GDM1 (cell line): ENCODE results near the gene ITPR1.

Experiments used
- DNase-seq: peaks from one replicate; lab custom pipeline; 2025; lab: John Stamatoyannopoulos, UW

Gene ITPR1

GRCh38 chr3:4644951-4645350 is 151.8 kb downstream of the ITPR1 start:
- no peak for DNase-seq

- no peak for DNase-seq
Observed at GRCh38 chr3:4645468-4645867, 152.3 kb downstream of the ITPR1 start.

- no peak for DNase-seq
Observed at GRCh38 chr3:4647411-4647810, 154.3 kb downstream of the ITPR1 start.

- no peak for DNase-seq
Observed at GRCh38 chr3:4655145-4656045, 162.2 kb downstream of the ITPR1 start.

- no peak for DNase-seq
Observed at GRCh38 chr3:4656059-4656458, 162.9 kb downstream of the ITPR1 start.

GRCh38 chr3:4656626-4657328 is 163.6 kb downstream of the ITPR1 start:
- no peak for DNase-seq

- DNase-seq: no peak
Observed at GRCh38 chr3:4660936-4661335, 167.8 kb downstream of the ITPR1 start.

- DNase-seq: no peak
Observed at GRCh38 chr3:4664412-4664811, 171.3 kb downstream of the ITPR1 start.

GRCh38 chr3:4665197-4665596 is 172.0 kb downstream of the ITPR1 start:
- DNase-seq: no peak

- no peak for DNase-seq
Observed at GRCh38 chr3:4666071-4666470, 172.9 kb downstream of the ITPR1 start.

GRCh38 chr3:4670352-4670751 is 177.2 kb downstream of the ITPR1 start:
- DNase-seq: no peak

- no peak for DNase-seq
Observed at GRCh38 chr3:4672725-4673275, 179.7 kb downstream of the ITPR1 start.

GRCh38 chr3:4674216-4674615 is 181.1 kb downstream of the ITPR1 start:
- DNase-seq: no peak

- no peak for DNase-seq
Observed at GRCh38 chr3:4675704-4676103, 182.6 kb downstream of the ITPR1 start.

- DNase-seq: no peak
Observed at GRCh38 chr3:4678320-4678719, 185.2 kb downstream of the ITPR1 start.

GRCh38 chr3:4680227-4680691 is 187.1 kb downstream of the ITPR1 start:
- DNase-seq: no peak

- no peak for DNase-seq
Observed at GRCh38 chr3:4680871-4681300, 187.7 kb downstream of the ITPR1 start.

- DNase-seq: no peak
Observed at GRCh38 chr3:4681301-4681700, 188.2 kb downstream of the ITPR1 start.

GRCh38 chr3:4684117-4684516 is 191.0 kb downstream of the ITPR1 start:
- no peak for DNase-seq

GRCh38 chr3:4684976-4685375 is 191.8 kb downstream of the ITPR1 start:
- DNase-seq: no peak

GRCh38 chr3:4685673-4686345 is 192.7 kb downstream of the ITPR1 start:
- DNase-seq: no peak

GRCh38 chr3:4686619-4687018 is 193.5 kb downstream of the ITPR1 start:
- no peak for DNase-seq
